ENCODE data around the gene CPA2. TPM values are rescaled to one million over a fixed set of nuclear protein-coding genes. Genes with fewer than 3 reads are reported as not detected.
A peak's percentile ranks its signal among the peaks of the same experiment; 100 is the strongest.
"Not testable (repeated sequence)": the region's sequence is repeated elsewhere in the genome, so short reads cannot be mapped to it uniquely, and the experiment has no call there.

CPA2 gene
- polyA plus RNA-seq, 1 donor from 2014 or later: not detected

- Mint-ChIP-seq H3K9me3 (no peaks in the 10 kb centered on the region), H3K36me3 (no peaks in the 10 kb centered on the region), H3K27ac (no peak overlapping the region), H3K4me3 (no peak overlapping the region), H3K4me1 (no peaks in the 10 kb centered on the region), H3K27me3 (peaks cover 3% of the 10 kb centered on the region)
These were observed 36.5 kb downstream of the CPA2 start for GRCh38 chr7:130303127-130303526.

- no peaks in the 10 kb centered on the region for H3K4me1 Mint-ChIP-seq
- H3K9me3 Mint-ChIP-seq: no peaks in the 10 kb centered on the region
- no peak overlapping the region for H3K4me3 Mint-ChIP-seq
- H3K27ac Mint-ChIP-seq: no peak overlapping the region
- H3K36me3 Mint-ChIP-seq: no peaks in the 10 kb centered on the region
- H3K27me3 Mint-ChIP-seq: peaks cover 3% of the 10 kb centered on the region
These were observed 36.9 kb downstream of the CPA2 start for GRCh38 chr7:130303551-130303950.

GRCh38 chr7:130303982-130304381, 37.3 kb downstream of the CPA2 start:
- Mint-ChIP-seq H3K27ac (no peak overlapping the region), H3K9me3 (no peaks in the 10 kb centered on the region), H3K27me3 (peaks cover 3% of the 10 kb centered on the region), H3K4me3 (no peak overlapping the region), H3K4me1 (no peaks in the 10 kb centered on the region), H3K36me3 (no peaks in the 10 kb centered on the region)

- Mint-ChIP-seq H3K4me3 (no peak overlapping the region), H3K4me1 (no peaks in the 10 kb centered on the region), H3K27me3 (peaks cover 3% of the 10 kb centered on the region), H3K27ac (no peak overlapping the region), H3K9me3 (no peaks in the 10 kb centered on the region), H3K36me3 (no peaks in the 10 kb centered on the region)
These were observed 38.2 kb downstream of the CPA2 start for GRCh38 chr7:130304878-130305277.

GRCh38 chr7:130305433-130306042, 38.9 kb downstream of the CPA2 start:
- Mint-ChIP-seq H3K4me1 (no peaks in the 10 kb centered on the region), H3K9me3 (no peaks in the 10 kb centered on the region), H3K27me3 (peaks cover 3% of the 10 kb centered on the region), H3K27ac (no peak overlapping the region), H3K36me3 (no peaks in the 10 kb centered on the region), H3K4me3 (no peak overlapping the region)

- Mint-ChIP-seq H3K9me3 (no peaks in the 10 kb centered on the region), H3K4me3 (no peak overlapping the region), H3K27ac (no peak overlapping the region), H3K36me3 (no peaks in the 10 kb centered on the region), H3K4me1 (no peaks in the 10 kb centered on the region), H3K27me3 (no peaks in the 10 kb centered on the region)
These were observed 43.3 kb downstream of the CPA2 start for GRCh38 chr7:130309986-130310385.

- H3K27ac Mint-ChIP-seq: no peak overlapping the region
- H3K9me3 Mint-ChIP-seq: no peaks in the 10 kb centered on the region
- no peak overlapping the region for H3K4me3 Mint-ChIP-seq
These were observed 47.6 kb downstream of the CPA2 start for GRCh38 chr7:130314305-130314704.

GRCh38 chr7:130319541-130319940, 52.9 kb downstream of the CPA2 start:
- H3K9me3 Mint-ChIP-seq: peaks cover 0 to 4% (median 3%) of the 10 kb centered on the region in 3 donors
- peaks cover 0 to 3% (median 0%) of the 10 kb centered on the region in 3 donors for H3K4me1 Mint-ChIP-seq
- H3K36me3 Mint-ChIP-seq: peaks cover 2% of the 10 kb centered on the region
- peaks cover 6% of the 10 kb centered on the region for H3K27me3 Mint-ChIP-seq
- no peak overlapping the region for H3K4me3 Mint-ChIP-seq
- H3K27ac Mint-ChIP-seq: no peak overlapping the region

More at GRCh38 chr7:130314305-130314704, 47.6 kb downstream of the CPA2 start:
- Mint-ChIP-seq H3K36me3 (no peaks in the 10 kb centered on the region), H3K27me3 (peaks cover 6% of the 10 kb centered on the region), H3K4me1 (no peaks in the 10 kb centered on the region)

GRCh38 chr7:130321542-130322229, 55.0 kb downstream of the CPA2 start:
- not testable (repeated sequence) for H3K36me3 Mint-ChIP-seq, H3K4me3 Mint-ChIP-seq, H3K4me1 Mint-ChIP-seq, H3K9me3 Mint-ChIP-seq, H3K27me3 Mint-ChIP-seq, H3K27ac Mint-ChIP-seq

GRCh38 chr7:130322615-130323014, 56.0 kb downstream of the CPA2 start:
- Mint-ChIP-seq H3K27me3 (peaks cover 3% of the 10 kb centered on the region), H3K4me1 (peaks cover 0 to 3% (median 0%) of the 10 kb centered on the region in 3 donors), H3K9me3 (peaks cover 0 to 4% (median 3%) of the 10 kb centered on the region in 3 donors), H3K4me3 (no peak overlapping the region), H3K36me3 (peaks cover 2% of the 10 kb centered on the region), H3K27ac (peak overlapping the region in 1 of 3 donors; percentile 40)

- peaks cover 2% of the 10 kb centered on the region for H3K36me3 Mint-ChIP-seq
- H3K27me3 Mint-ChIP-seq: no peaks in the 10 kb centered on the region
- peaks cover 0 to 3% (median 0%) of the 10 kb centered on the region in 3 donors for H3K4me1 Mint-ChIP-seq
- no peak overlapping the region for H3K27ac Mint-ChIP-seq
- H3K9me3 Mint-ChIP-seq: peaks cover 0 to 4% (median 3%) of the 10 kb centered on the region in 3 donors
- no peak overlapping the region for H3K4me3 Mint-ChIP-seq
These were observed 57.8 kb downstream of the CPA2 start for GRCh38 chr7:130324306-130324943.

GRCh38 chr7:130329681-130330080, 63.0 kb downstream of the CPA2 start:
- Mint-ChIP-seq H3K4me3 (no peak overlapping the region), H3K4me1 (no peaks in the 10 kb centered on the region), H3K27me3 (no peaks in the 10 kb centered on the region)

GRCh38 chr7:130332259-130333053, 65.8 kb downstream of the CPA2 start:
- Mint-ChIP-seq H3K36me3 (no peaks in the 10 kb centered on the region), H3K27ac (no peak overlapping the region), H3K4me1 (no peaks in the 10 kb centered on the region), H3K9me3 (no peaks in the 10 kb centered on the region), H3K4me3 (no peak overlapping the region), H3K27me3 (no peaks in the 10 kb centered on the region)

More at GRCh38 chr7:130329681-130330080, 63.0 kb downstream of the CPA2 start:
- Mint-ChIP-seq H3K27ac (no peak overlapping the region), H3K36me3 (no peaks in the 10 kb centered on the region), H3K9me3 (no peaks in the 10 kb centered on the region)

GRCh38 chr7:130333832-130334231, 67.2 kb downstream of the CPA2 start:
- no peaks in the 10 kb centered on the region for H3K27me3 Mint-ChIP-seq
- no peaks in the 10 kb centered on the region for H3K9me3 Mint-ChIP-seq
- no peaks in the 10 kb centered on the region for H3K4me1 Mint-ChIP-seq
- no peaks in the 10 kb centered on the region for H3K36me3 Mint-ChIP-seq
- no peak overlapping the region for H3K27ac Mint-ChIP-seq
- H3K4me3 Mint-ChIP-seq: no peak overlapping the region

- Mint-ChIP-seq H3K9me3 (no peaks in the 10 kb centered on the region), H3K27me3 (no peaks in the 10 kb centered on the region), H3K4me1 (no peaks in the 10 kb centered on the region), H3K4me3 (no peak overlapping the region), H3K27ac (no peak overlapping the region), H3K36me3 (no peaks in the 10 kb centered on the region)
These were observed 67.6 kb downstream of the CPA2 start for GRCh38 chr7:130334274-130334673.
